Sigmoid colon (tissue), 4 donors: ENCODE measurements around the gene CDC7.

Experiments used
- CTCF ChIP-seq, 4 experiments: fragments of 450-650 bp in 3 of 4; fragments of 200-600 bp in 1 of 4; IDR thresholded peaks; one replicate each; pipeline ENCODE4 v1.5.1; 2016 to 2019; ENCODE audit warnings: antibody characterized with exemption in 4 of 4, mild to moderate bottlenecking in 3 of 4, moderate library complexity in 2 of 4
- POLR2A ChIP-seq, 2 donors: fragments of 450-650 bp; IDR thresholded peaks; one replicate each; pipeline ENCODE4 v1.6.1; 2016; ENCODE audit warnings: antibody characterized with exemption in 2 of 2, mild to moderate bottlenecking in 2 of 2, moderate library complexity in 2 of 2
- POLR2AphosphoS5 ChIP-seq, 4 donors: sonication (generic); formaldehyde crosslinking; IDR thresholded peaks; one replicate each; pipeline ENCODE4 v1.6.1; 2017; ENCODE audit warnings: antibody characterized with exemption in 4 of 4

- TF ChIP-seq POLR2A (IDR thresholded peaks at IDR 0.05) (no peak), POLR2AphosphoS5 (IDR thresholded peaks at IDR 0.05) (no peak), CTCF (IDR thresholded peaks at IDR 0.05) (no peak)
Measured at GRCh38 chr1:91546301-91546581, 45.6 kb downstream of the CDC7 start.
